GM13976 (cell line): ENCODE measurements around the gene GOLGA1.

Experiments
- DNase-seq: peaks from one replicate; pipeline ENCODE4 v3.0.0; 2012; ENCODE audit warnings: low spot score
- in situ Hi-C: fragments of 300-500 bp; cut with MboI; formaldehyde crosslinking; loops from one replicate; pipeline ENCODE4 v1.12.0; 2022; ENCODE audit warnings: low sequenced_read_pairs, mixed read lengths, inconsistent platforms; ENCODE audit not compliant: unreplicated experiment
- TF ChIP-seq, protein P1 (sequence below): IDR thresholded peaks from 2 replicates; pipeline ENCODE4 v1.5.1; 2012; ENCODE audit warnings: borderline replicate concordance, mild to moderate bottlenecking; ENCODE audit not compliant: insufficient read depth; ENCODE audit errors: extremely low read depth, missing control alignments, control extremely low read depth

GOLGA1 gene

DNA sequence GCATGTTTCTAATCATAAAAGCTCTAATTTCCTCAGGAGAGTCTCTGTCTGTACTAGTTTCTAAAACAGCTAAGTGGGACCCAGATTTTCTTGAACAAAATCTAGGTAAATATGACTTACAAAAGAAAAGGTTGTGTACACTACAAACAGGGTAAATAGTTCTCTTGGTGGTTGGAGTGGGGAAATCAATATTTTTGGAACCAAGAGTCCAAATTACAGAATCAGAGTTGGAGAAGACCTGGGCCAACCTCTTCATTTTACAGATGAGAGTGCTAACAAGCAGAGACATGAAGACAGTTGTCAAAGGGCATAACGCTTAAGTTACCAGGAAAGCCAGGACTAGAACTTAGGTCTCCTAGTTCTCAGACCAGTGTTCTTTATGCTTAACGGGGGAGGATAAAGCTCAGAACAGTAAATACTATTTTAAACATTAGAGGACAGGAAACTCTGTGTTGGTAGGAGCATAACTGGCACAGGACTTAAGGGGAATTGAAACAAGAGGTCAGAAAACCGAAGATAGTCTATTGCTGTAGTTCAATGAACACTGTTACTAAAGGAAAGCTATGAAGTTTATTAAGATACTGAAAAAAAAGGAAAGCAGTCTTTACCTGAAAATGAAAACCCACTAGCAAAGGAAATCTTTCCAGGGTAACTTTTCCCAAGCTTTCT lies 9.3 kb upstream of the GOLGA1 start:
- TF ChIP-seq, protein P1, sequence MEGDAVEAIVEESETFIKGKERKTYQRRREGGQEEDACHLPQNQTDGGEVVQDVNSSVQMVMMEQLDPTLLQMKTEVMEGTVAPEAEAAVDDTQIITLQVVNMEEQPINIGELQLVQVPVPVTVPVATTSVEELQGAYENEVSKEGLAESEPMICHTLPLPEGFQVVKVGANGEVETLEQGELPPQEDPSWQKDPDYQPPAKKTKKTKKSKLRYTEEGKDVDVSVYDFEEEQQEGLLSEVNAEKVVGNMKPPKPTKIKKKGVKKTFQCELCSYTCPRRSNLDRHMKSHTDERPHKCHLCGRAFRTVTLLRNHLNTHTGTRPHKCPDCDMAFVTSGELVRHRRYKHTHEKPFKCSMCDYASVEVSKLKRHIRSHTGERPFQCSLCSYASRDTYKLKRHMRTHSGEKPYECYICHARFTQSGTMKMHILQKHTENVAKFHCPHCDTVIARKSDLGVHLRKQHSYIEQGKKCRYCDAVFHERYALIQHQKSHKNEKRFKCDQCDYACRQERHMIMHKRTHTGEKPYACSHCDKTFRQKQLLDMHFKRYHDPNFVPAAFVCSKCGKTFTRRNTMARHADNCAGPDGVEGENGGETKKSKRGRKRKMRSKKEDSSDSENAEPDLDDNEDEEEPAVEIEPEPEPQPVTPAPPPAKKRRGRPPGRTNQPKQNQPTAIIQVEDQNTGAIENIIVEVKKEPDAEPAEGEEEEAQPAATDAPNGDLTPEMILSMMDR: no peak
- in situ Hi-C loops: no loop called here
- DNase-seq: peak; percentile 41

GRCh38 chr9:124949387-124949786 lies 8.5 kb upstream of the GOLGA1 start:
- TF ChIP-seq, protein P1: no peak
- no peak for DNase-seq
- in situ Hi-C loops: no loop called here

DNA sequence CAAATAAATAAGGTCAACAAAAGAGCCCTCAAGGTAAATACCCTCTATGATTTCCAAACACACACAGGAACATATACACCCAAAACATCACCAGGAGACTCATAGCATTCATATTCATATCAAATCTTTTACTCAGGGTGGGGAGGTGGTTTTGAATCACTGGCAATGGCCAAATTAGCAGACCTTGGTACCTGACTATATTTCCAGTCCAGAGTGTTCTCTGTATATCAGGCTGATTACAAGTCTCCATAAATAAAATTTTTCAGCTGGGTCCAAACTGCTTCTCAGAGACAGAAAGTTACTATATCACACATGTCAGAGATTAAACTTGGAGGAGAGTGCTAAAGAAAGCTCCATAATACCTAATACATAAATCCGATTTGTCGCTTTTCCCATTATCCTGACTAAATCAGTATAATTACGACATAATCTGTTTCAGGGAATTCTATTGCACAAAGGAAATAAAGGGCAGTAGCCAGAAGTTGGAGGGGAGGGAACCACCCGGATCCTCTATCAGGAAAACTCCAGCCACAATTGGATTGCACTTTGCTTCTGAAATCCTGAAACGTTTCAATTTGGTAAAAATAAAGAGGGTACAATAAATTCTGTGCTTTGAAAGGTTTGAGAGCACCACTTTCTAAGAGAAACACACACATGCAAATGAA lies 7.0 kb upstream of the GOLGA1 start:
- in situ Hi-C loops: no loop called here
- TF ChIP-seq, protein P1: no peak
- no peak for DNase-seq

DNA sequence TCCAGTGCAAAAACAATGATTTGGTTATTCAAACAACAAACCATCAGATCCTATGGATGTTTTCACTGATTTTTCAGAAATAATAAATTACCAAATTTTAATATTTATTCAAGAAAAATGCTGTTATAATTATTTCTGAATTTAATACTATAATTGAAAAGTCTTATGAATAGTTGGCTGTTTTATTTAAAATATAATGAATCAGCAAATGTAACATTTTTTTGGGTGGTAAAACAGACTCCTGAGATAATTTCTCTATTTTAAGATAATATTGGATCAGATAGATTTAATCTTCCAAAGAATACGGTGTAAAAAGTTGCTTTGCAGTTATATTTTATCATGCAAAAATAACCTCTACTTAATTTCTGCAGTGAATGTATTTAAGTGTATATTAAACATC lies 5.3 kb upstream of the GOLGA1 start:
- no peak for DNase-seq
- in situ Hi-C loops: no loop called here
- TF ChIP-seq, protein P1: no peak

GRCh38 chr9:124941679-124942561 lies 1.0 kb upstream of the GOLGA1 start:
- in situ Hi-C loops: no loop called here
- no peak for DNase-seq
- TF ChIP-seq, protein P1: no peak

DNA sequence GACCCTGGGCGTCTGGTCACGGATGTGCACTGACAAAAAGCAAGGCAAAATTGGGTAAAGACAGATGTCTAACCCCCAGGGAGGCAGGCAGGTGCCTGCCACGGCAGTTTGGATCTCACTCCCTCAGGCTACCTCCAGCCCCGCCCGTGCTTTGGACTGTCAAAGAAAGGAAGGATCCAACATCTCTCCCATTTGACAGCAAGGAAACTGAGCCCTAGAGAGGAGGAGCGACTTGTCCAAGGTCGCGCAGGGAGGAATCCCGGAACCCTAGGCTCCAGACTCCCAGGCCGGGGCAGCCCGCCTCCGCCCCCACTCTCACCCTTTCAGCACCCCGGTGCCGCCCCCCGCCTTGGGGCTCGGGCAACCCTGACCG lies 376 bp downstream of the GOLGA1 start:
- TF ChIP-seq, protein P1: no peak
- DNase-seq: no peak
- in situ Hi-C loops: no loop called here
